ENCODE data around the gene MEX3C.

- TF ChIP-seq CTCF (IDR thresholded peaks at IDR 0.05; ENCODE audit: insufficient read depth, low read length, poor library complexity, severe bottlenecking), result no peak
- no peak for TF ChIP-seq EZH2phosphoT487 (conservative IDR thresholded peaks at IDR 0.05; ENCODE audit: low read length)
Observed at GRCh38 chr18:51182824-51183223, 14.7 kb downstream of the MEX3C start.

Data from SU-DHL-6 (cell line).